AG08396 (cell line): ENCODE measurements around the gene MAOA.

ENCODE experiments used
- DNase-seq: peaks from one replicate; pipeline ENCODE4 v3.0.0; 2012; ENCODE audit warnings: low spot score, mixed read lengths

MAOA gene

DNA sequence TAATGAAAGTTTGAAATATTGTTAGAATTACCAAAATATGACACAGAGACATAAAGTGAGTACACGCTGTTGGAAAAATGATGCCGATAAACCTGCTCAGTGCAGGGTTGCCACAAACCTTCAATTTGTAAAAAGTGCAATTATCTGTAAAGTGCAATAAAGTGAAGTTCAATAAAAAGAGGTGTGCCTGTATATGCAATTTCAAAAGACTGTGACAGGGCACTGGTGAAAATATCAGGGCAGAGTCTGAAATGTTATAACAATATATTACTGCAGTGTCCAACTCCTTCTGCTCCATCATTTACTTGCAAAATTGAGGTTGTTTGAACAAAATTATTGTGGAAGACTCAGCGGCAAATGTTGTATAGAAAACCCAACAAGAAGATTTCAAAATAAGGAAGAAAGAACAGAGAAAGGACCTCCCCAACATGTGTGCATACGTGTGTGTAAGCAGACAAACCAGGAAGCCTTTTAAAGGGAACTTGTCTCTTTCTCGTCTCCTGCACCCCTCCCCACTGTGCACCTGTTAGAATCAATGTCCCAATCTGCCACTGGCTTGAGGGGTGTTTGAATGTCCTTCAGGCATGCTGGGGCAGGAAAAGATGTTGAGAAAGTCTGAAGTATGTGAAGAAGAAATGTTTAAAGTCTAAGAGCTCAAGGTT, 130.0 kb downstream of the MAOA start:
- DNase-seq = no peak
